Measurements from ENCODE around the gene UGT1A7. TPM values are rescaled to one million over a fixed set of nuclear protein-coding genes. Genes with fewer than 3 reads are reported as not detected.
"Not testable (repeated sequence)": the region's sequence is repeated elsewhere in the genome, so short reads cannot be mapped to it uniquely, and the experiment has no call there.

The UGT1A7 gene
- total RNA-seq, 4 donors from 2014 or later: 0.21 to 6.9 (median 1.6) TPM

- H3K4me3 ChIP-seq (ENCODE audit: low read depth, poor library complexity, severe bottlenecking): no peak overlapping the region
- TF ChIP-seq CTCF (IDR thresholded peaks at IDR 0.05): no peak
- no peak for TF ChIP-seq POLR2A (IDR thresholded peaks at IDR 0.05)
- no peak for DNase-seq (ENCODE audit: low spot score in 2 of 2)
- intact Hi-C loops (cut with DNase I; ENCODE audit: low total_unique reads): no loop called here
- WGBS, 2 donors: 89 to 100% methylated on average over 2 of the region's 2 CpGs
These were observed 30.3 kb upstream of the UGT1A7 start for GRCh38 chr2:233651430-233651829.

- 66 to 72% methylated on average over 6 of the region's 6 CpGs for WGBS, 2 donors
- intact Hi-C loops (cut with DNase I; ENCODE audit: low total_unique reads): no loop called here
- no peak overlapping the region for H3K4me3 ChIP-seq (ENCODE audit: low read depth, poor library complexity, severe bottlenecking)
- DNase-seq (ENCODE audit: low spot score in 2 of 2): no peak
- no peak for TF ChIP-seq CTCF (IDR thresholded peaks at IDR 0.05)
- TF ChIP-seq POLR2A (IDR thresholded peaks at IDR 0.05): no peak
These were observed 27.2 kb upstream of the UGT1A7 start for GRCh38 chr2:233654501-233654900.

- TF ChIP-seq CTCF (IDR thresholded peaks at IDR 0.05) (no peak), POLR2A (IDR thresholded peaks at IDR 0.05) (no peak)
- DNase-seq (ENCODE audit: low spot score in 2 of 2): no peak
- no peak overlapping the region for H3K4me3 ChIP-seq (ENCODE audit: low read depth, poor library complexity, severe bottlenecking)
- WGBS, 2 donors: 45 to 59% methylated on average over 1 of the region's 1 CpG
- intact Hi-C loops (cut with DNase I; ENCODE audit: low total_unique reads): no loop called here
These were observed 26.7 kb upstream of the UGT1A7 start for GRCh38 chr2:233655043-233655442.

GRCh38 chr2:233655943-233656342 is 25.8 kb upstream of the UGT1A7 start:
- H3K4me3 ChIP-seq (ENCODE audit: low read depth, poor library complexity, severe bottlenecking); DNase-seq (ENCODE audit: low spot score in 2 of 2); intact Hi-C loops (cut with DNase I; ENCODE audit: low total_unique reads): not testable (repeated sequence)
- WGBS, 2 donors: 73 to 92% methylated on average over 3 of the region's 3 CpGs

- intact Hi-C loops (cut with DNase I; ENCODE audit: low total_unique reads): no loop called here
- 85 to 93% methylated on average over 10 of the region's 10 CpGs for WGBS, 2 donors
- H3K4me3 ChIP-seq (ENCODE audit: low read depth, poor library complexity, severe bottlenecking): no peak overlapping the region
- TF ChIP-seq POLR2A (IDR thresholded peaks at IDR 0.05) (no peak), CTCF (IDR thresholded peaks at IDR 0.05) (no peak)
- DNase-seq (ENCODE audit: low spot score in 2 of 2): no peak
These were observed 25.3 kb upstream of the UGT1A7 start for GRCh38 chr2:233656443-233656842.

- no peak for TF ChIP-seq POLR2A (IDR thresholded peaks at IDR 0.05)
- no peak for TF ChIP-seq CTCF (IDR thresholded peaks at IDR 0.05)
- no peak for DNase-seq (ENCODE audit: low spot score in 2 of 2)
- H3K4me3 ChIP-seq (ENCODE audit: low read depth, poor library complexity, severe bottlenecking): no peak overlapping the region
- intact Hi-C loops (cut with DNase I; ENCODE audit: low total_unique reads): no loop called here
These were observed 23.1 kb upstream of the UGT1A7 start for GRCh38 chr2:233658610-233659009.
